Measurements from ENCODE around the gene S100A3. TPM values are rescaled to one million over a fixed set of nuclear protein-coding genes. Genes with fewer than 3 reads are reported as not detected.

S100A3 gene
- total and polyA plus RNA-seq, 2 of the 13 experiments (the other 11 are each of a cell fraction or from before 2014, with no cell fraction given): 2.5 to 4.5 TPM

- no peak for TF ChIP-seq KLF13 (CRISPR knock-in tag; IDR thresholded peaks at IDR 0.05)
- 0 out of 2 replicates have a peak, but pooled peaks have one; percentile 77 for TF ChIP-seq MEIS1 (CRISPR knock-in tag; IDR thresholded peaks at IDR 0.05; ENCODE audit: borderline replicate concordance)
- TF ChIP-seq MEF2D (CRISPR knock-in tag; IDR thresholded peaks at IDR 0.05): no peak
- no peak for TF ChIP-seq TEF (CRISPR knock-in tag; IDR thresholded peaks at IDR 0.05)
- TF ChIP-seq ZFX (CRISPR knock-in tag; IDR thresholded peaks at IDR 0.05; ENCODE audit: low read depth): peak; percentile 64
- TF ChIP-seq ATM (IDR thresholded peaks at IDR 0.05; ENCODE audit: borderline replicate concordance): no peak
- TF ChIP-seq ZNF263 (CRISPR knock-in tag; IDR thresholded peaks at IDR 0.05): 0 out of 2 replicates have a peak, but pooled peaks have one; percentile 11
- no peak for TF ChIP-seq BCLAF1 (IDR thresholded peaks at IDR 0.05)
- no peak for TF ChIP-seq TEAD2 (CRISPR knock-in tag; IDR thresholded peaks at IDR 0.05)
- peak; percentile 38; the same call in 1 of the 2 replicates for TF ChIP-seq ZBTB33 (CRISPR knock-in tag; IDR thresholded peaks at IDR 0.05)
- no peak for TF ChIP-seq MAFG (CRISPR knock-in tag; IDR thresholded peaks at IDR 0.05)
- no peak for TF ChIP-seq JUN (CRISPR knock-in tag; IDR thresholded peaks at IDR 0.05)
- TF ChIP-seq NR2F1 (CRISPR knock-in tag; IDR thresholded peaks at IDR 0.05): no peak
- no peak for TF ChIP-seq ZNF598 (CRISPR knock-in tag; IDR thresholded peaks at IDR 0.05; ENCODE audit: borderline replicate concordance)
- no peak for TF ChIP-seq ZNF883 (CRISPR knock-in tag; IDR thresholded peaks at IDR 0.05; ENCODE audit: not compliant biosample characterization)
- no peak for TF ChIP-seq ZNF768 (CRISPR knock-in tag; IDR thresholded peaks at IDR 0.05)
- peak; percentile 59; the same call in 1 of the 2 replicates for TF ChIP-seq GATAD2A (CRISPR knock-in tag; IDR thresholded peaks at IDR 0.05)
- TF ChIP-seq TFAP4 (IDR thresholded peaks at IDR 0.05; ENCODE audit: borderline replicate concordance, low read depth): 0 out of 2 replicates have a peak, but pooled peaks have one; percentile 40
- no peak for TF ChIP-seq SIN3A (IDR thresholded peaks at IDR 0.05; ENCODE audit: borderline replicate concordance, low read depth, low read length)
- TF ChIP-seq ZBTB38 (CRISPR knock-in tag; IDR thresholded peaks at IDR 0.05): peak; percentile 86
- no peak for TF ChIP-seq ZNF619 (CRISPR knock-in tag; IDR thresholded peaks at IDR 0.05)
- TF ChIP-seq LCORL (IDR thresholded peaks at IDR 0.05): no peak
- TF ChIP-seq LCORL (CRISPR knock-in tag; IDR thresholded peaks at IDR 0.05): peak; percentile 87; the same call in 1 of the 2 replicates
- TF ChIP-seq RFX3 (CRISPR knock-in tag; IDR thresholded peaks at IDR 0.05): no peak
- peak; percentile 39; the same call in 1 of the 2 replicates for TF ChIP-seq ARNTL (CRISPR knock-in tag; IDR thresholded peaks at IDR 0.05)
These were observed 19.5 kb upstream of the S100A3 start (continued) for GRCh38 chr1:153568367-153569099.

All from HepG2 (cell line).